ENCODE measurements around the gene DHRS7B.

Gene DHRS7B

DNA sequence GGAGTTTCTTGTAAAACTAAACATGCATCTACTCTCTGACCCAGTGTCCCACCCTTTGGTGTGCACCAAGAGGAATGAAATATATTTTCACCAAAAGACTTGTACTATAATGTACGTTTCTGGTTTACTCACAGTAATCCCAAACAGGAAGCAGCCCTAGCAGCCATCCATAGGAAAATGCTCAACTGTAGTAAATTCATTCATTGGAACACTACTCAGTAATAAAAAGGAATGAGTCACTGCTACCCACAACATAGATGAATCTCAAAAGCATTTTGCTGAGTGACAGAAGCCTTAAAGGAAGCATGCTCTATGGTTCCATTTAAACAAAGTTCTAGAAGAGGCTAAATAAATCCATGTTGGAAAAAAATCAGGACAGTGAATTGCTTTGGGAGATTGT, 37.6 kb upstream of the DHRS7B start:
- DNase-seq (ENCODE audit: low read depth) = no peak
- no peak for TF ChIP-seq CTCF (conservative IDR thresholded peaks at IDR 0.05; ENCODE audit: low read depth, low read length)

DNA sequence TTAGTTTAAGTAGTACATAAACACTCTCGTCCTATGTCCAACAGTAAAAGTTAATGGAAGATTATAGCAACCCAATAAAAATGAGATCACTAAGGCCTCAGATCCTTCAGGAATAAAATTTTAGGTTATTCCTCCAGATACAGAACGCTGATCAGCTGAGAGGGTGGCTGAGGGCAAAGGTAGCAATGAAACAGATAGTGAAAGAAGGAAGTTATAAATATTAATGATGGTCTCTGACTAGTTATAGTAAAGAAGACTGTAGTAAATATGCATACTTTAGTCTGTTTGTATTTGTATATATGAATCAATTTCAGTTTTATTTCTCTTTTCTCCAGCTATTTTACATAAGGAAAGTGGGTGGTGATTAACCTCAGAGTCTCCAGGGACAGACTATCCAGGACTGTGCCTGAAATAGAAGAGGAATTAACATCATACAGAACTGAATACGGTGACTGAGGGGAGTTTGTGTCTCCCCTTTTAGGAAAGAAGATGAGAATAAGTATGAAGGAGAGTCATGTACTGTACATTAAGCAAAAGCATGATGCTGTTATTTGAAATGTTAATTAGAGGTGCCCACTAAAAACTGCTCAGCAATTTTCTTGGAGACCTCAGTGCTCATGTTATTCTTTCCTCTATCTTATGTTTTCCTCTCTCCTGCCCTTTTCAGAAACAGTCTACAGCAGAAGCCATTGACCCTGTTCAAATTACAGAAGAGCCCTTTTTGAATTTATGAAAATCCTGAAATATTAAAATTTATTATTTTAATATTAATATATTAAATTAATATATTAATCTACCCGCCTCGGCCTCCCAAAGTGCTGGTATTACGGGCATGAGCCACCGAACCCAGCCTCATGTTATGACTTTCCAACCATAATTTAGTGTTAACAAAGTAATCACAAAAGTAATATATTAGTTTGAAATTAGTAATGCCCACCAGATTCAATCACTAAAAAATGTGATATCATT, 36.5 kb upstream of the DHRS7B start:
- TF ChIP-seq CTCF (conservative IDR thresholded peaks at IDR 0.05; ENCODE audit: low read depth, low read length) = no peak
- no peak for DNase-seq (ENCODE audit: low read depth)
- no peak overlapping the region for H3K4me3 ChIP-seq (ENCODE audit: low read depth, low read length)

More for the DNA sequence above, 37.6 kb upstream of the DHRS7B start:
- H3K4me3 ChIP-seq (ENCODE audit: low read depth, low read length) = no peak overlapping the region

- DNase-seq (ENCODE audit: low read depth) = peak; percentile 42
- no peak overlapping the region for H3K4me3 ChIP-seq (ENCODE audit: low read depth, low read length)
- TF ChIP-seq CTCF (conservative IDR thresholded peaks at IDR 0.05; ENCODE audit: low read depth, low read length) = peak; percentile 28
These were observed 35.7 kb upstream of the DHRS7B start for GRCh38 chr17:21090902-21091618.

DNA sequence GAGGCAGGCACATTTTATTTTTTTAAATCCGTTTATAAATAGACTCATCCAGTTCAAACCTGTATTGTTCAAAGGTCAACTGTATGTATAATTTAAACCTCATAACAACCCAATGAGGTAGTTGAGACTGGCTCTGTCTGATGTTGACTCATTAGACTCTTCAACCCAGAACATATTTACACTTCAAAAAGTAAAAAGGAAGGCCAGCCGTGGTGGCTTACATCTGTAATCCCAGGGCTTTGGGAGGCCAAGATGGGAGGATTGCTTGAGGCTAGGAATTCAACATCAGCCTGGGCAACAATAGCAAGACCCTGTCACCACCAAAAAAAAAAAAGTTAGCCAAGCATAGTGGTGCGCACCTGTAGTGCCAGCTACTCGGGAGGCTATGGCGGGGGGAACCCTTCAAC, 32.5 kb upstream of the DHRS7B start:
- H3K4me3 ChIP-seq (ENCODE audit: low read depth, low read length) = no peak overlapping the region
- no peak for TF ChIP-seq CTCF (conservative IDR thresholded peaks at IDR 0.05; ENCODE audit: low read depth, low read length)
- DNase-seq (ENCODE audit: low read depth) = no peak

DNA sequence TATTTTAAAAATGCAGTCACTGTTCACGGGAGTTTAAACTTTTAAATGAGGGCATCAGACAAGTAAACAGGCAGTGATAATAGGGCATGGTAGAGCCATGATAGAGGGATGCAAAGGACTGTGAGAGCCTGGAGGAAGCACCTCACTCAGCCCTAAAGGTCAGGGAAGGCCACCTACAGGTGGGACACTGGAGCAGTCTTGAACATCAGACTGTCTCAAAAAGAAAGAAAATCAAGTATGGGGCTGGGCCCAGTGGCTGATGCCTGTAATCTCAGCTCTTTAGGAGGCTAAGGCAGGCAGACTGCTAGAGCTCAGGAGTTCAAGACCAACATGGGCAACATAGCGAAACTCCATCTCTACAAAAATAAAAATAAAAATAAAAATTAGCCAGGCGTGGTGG, 31.0 kb upstream of the DHRS7B start:
- H3K4me3 ChIP-seq (ENCODE audit: low read depth, low read length) = no peak overlapping the region
- DNase-seq (ENCODE audit: low read depth) = no peak
- TF ChIP-seq CTCF (conservative IDR thresholded peaks at IDR 0.05; ENCODE audit: low read depth, low read length) = no peak

DNA sequence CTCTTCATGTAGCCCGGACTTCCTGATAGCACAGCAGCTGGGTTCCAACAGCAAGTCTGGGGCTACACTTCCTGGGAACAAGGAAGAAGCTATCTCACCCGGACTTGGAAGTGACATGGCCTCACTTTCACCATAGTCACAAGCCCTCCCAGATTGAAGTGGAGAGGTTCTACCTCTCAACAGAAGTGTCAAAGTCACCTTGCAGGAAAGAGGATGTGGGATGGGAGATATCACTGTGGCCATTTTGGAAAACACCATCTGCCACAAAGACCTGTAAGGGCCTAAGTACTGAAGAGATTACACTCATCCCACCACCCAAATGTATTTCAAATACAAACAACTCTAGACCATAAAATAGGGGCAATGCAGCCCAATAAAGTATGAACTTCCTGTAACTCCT, 29.9 kb upstream of the DHRS7B start:
- TF ChIP-seq CTCF (conservative IDR thresholded peaks at IDR 0.05; ENCODE audit: low read depth, low read length) = no peak
- no peak overlapping the region for H3K4me3 ChIP-seq (ENCODE audit: low read depth, low read length)
- no peak for DNase-seq (ENCODE audit: low read depth)
